Loucy (cell line): ENCODE results near the gene DVL3.

Experiments used
- EZH2phosphoT487 ChIP-seq: fragments of 200-600 bp; IDR thresholded peaks from 2 replicates; pipeline ENCODE4 v1.6.1; 2018; ENCODE audit warnings: antibody characterized with exemption, mild to moderate bottlenecking, moderate library complexity, borderline replicate concordance
- TF ChIP-seq, protein P1 (sequence below): fragments of 200-600 bp; sonication (generic); conservative IDR thresholded peaks from 2 replicates; pipeline ENCODE4 v1.5.1; 2014; ENCODE audit warnings: mild to moderate bottlenecking, antibody characterized with exemption, low read length

GRCh38 chr3:184142199-184142598 is 13.0 kb upstream of the DVL3 start:
- TF ChIP-seq, protein P1, sequence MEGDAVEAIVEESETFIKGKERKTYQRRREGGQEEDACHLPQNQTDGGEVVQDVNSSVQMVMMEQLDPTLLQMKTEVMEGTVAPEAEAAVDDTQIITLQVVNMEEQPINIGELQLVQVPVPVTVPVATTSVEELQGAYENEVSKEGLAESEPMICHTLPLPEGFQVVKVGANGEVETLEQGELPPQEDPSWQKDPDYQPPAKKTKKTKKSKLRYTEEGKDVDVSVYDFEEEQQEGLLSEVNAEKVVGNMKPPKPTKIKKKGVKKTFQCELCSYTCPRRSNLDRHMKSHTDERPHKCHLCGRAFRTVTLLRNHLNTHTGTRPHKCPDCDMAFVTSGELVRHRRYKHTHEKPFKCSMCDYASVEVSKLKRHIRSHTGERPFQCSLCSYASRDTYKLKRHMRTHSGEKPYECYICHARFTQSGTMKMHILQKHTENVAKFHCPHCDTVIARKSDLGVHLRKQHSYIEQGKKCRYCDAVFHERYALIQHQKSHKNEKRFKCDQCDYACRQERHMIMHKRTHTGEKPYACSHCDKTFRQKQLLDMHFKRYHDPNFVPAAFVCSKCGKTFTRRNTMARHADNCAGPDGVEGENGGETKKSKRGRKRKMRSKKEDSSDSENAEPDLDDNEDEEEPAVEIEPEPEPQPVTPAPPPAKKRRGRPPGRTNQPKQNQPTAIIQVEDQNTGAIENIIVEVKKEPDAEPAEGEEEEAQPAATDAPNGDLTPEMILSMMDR: no peak
- no peak for TF ChIP-seq EZH2phosphoT487
